Mesendoderm (in vitro differentiated cells): ENCODE results near the gene CSNK1A1L.

Experiments
- DNase-seq: peaks from one replicate; pipeline ENCODE4 v3.0.0; 2013
- H2AK5ac ChIP-seq: 2 replicates; pipeline ENCODE4 v1.6.1; 2013; ENCODE audit warnings: low read length, inconsistent platforms
- H2BK120ac ChIP-seq: 2 replicates; pipeline ENCODE4 v1.6.1; 2013; ENCODE audit warnings: low read depth, mild to moderate bottlenecking, low read length, moderate library complexity, mixed read lengths
- H2BK15ac ChIP-seq: replicated peaks from 2 replicates; pipeline ENCODE4 v1.6.1; 2013; ENCODE audit warnings: low read depth, mild to moderate bottlenecking, moderate library complexity
- H2BK5ac ChIP-seq: 2 replicates; pipeline ENCODE4 v1.6.1; 2013; ENCODE audit warnings: low read length, inconsistent platforms
- H3K18ac ChIP-seq: 2 replicates; pipeline ENCODE4 v1.6.1; 2013; ENCODE audit warnings: mild to moderate bottlenecking, low read length, mixed read lengths
- H3K23ac ChIP-seq: one replicate; pipeline ENCODE4 v1.6.1; 2013; ENCODE audit warnings: low read length
- H3K27ac ChIP-seq: 2 replicates; pipeline ENCODE4 v1.5.1; 2013; ENCODE audit warnings: low read depth, mild to moderate bottlenecking, inconsistent platforms, low read length, moderate library complexity
- H3K27me3 ChIP-seq: 2 replicates; pipeline ENCODE4 v1.6.1; 2013; ENCODE audit warnings: low read length, control low read depth, mild to moderate bottlenecking, inconsistent platforms; ENCODE audit not compliant: insufficient read depth, poor library complexity
- H3K36me3 ChIP-seq: 2 replicates; pipeline ENCODE4 v1.6.1; 2013; ENCODE audit warnings: low read length, inconsistent platforms; ENCODE audit not compliant: control insufficient read depth, insufficient read depth
- H3K4ac ChIP-seq: one replicate; pipeline ENCODE4 v1.6.1; 2013; ENCODE audit warnings: low read depth, mild to moderate bottlenecking, low read length, moderate library complexity
- H3K4me1 ChIP-seq: 2 replicates; pipeline ENCODE4 v1.6.1; 2013; ENCODE audit warnings: low read depth, low read length, inconsistent platforms; ENCODE audit not compliant: control insufficient read depth
- H3K4me2 ChIP-seq: 2 replicates; pipeline ENCODE4 v1.6.1; 2013; ENCODE audit warnings: low read length
- H3K4me3 ChIP-seq: 2 replicates; pipeline ENCODE4 v1.5.1; 2013; ENCODE audit warnings: mild to moderate bottlenecking, low read length
- H3K56ac ChIP-seq: one replicate; pipeline ENCODE4 v1.6.1; 2013; ENCODE audit warnings: low read length
- H3K79me1 ChIP-seq: 2 replicates; pipeline ENCODE4 v1.6.1; 2013; ENCODE audit warnings: low read length, inconsistent platforms
- H3K79me2 ChIP-seq: 2 replicates; pipeline ENCODE4 v1.6.1; 2013; ENCODE audit warnings: mild to moderate bottlenecking, low read length; ENCODE audit not compliant: control insufficient read depth, insufficient read depth
- H3K9ac ChIP-seq: 2 replicates; pipeline ENCODE4 v1.6.1; 2013; ENCODE audit warnings: low read length, inconsistent platforms
- H4K5ac ChIP-seq: one replicate; pipeline ENCODE4 v1.6.1; 2013; ENCODE audit warnings: low read length
- H4K8ac ChIP-seq: one replicate; pipeline ENCODE4 v1.6.1; 2013; ENCODE audit warnings: low read depth, mild to moderate bottlenecking, control low read depth, low read length, moderate library complexity
- WGBS: extraction: QIAGEN DNeasy Blood & Tissue Kit; methylation state at CpG from one replicate; pipeline ENCODE4 v1.1.7; 2013; ENCODE audit warnings: low lambda C conversion rate, missing lambda C conversion rate; ENCODE audit not compliant: insufficient coverage; ENCODE audit errors: extremely low coverage; 5-methylcytosine and 5-hydroxymethylcytosine counted together

The CSNK1A1L gene

DNA sequence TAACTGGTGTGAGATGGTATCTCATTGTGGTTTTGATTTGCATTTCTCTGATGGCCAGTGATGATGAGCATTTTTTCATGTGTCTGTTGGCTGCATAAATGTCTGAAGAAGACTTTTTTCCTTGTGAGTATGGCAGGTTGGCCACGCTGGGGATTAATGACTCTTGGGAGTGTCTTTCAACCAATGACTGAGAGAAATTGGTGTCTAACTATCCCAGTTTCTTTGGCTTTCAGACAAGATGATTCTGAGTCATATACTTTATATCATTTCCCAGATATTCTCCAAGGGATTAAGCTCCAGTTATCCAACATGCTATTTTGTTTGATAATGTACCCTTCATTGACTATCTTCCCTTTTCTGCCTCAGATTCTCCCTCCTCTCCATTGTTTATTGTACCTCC is 35.5 kb upstream of the CSNK1A1L start:
- no peak overlapping the region for H3K4ac ChIP-seq
- no peak overlapping the region for H2AK5ac ChIP-seq
- no peaks in the 10 kb centered on the region for H3K36me3 ChIP-seq
- DNase-seq = no peak
- no peak overlapping the region for H3K4me2 ChIP-seq
- H3K18ac ChIP-seq = no peak overlapping the region
- H4K5ac ChIP-seq = no peak overlapping the region
- WGBS = no CpG with 5 or more reads among the region's 1 CpG
- H2BK120ac ChIP-seq = no peak overlapping the region
- no peak overlapping the region for H3K27ac ChIP-seq
- H3K23ac ChIP-seq = no peak overlapping the region
- no peak overlapping the region for H3K9ac ChIP-seq
- no peaks in the 10 kb centered on the region for H3K27me3 ChIP-seq
- no peaks in the 10 kb centered on the region for H3K79me2 ChIP-seq
- no peak overlapping the region for H4K8ac ChIP-seq
- no peak overlapping the region for H3K4me3 ChIP-seq
- no peak overlapping the region for H3K56ac ChIP-seq
- H2BK15ac ChIP-seq = no peak overlapping the region
- H3K4me1 ChIP-seq = no peaks in the 10 kb centered on the region
- H3K79me1 ChIP-seq = no peaks in the 10 kb centered on the region
- no peak overlapping the region for H2BK5ac ChIP-seq

GRCh38 chr13:37139356-37139755 is 33.9 kb upstream of the CSNK1A1L start:
- no peak overlapping the region for H3K4ac ChIP-seq
- DNase-seq = no peak
- H2BK15ac ChIP-seq = no peak overlapping the region
- no peak overlapping the region for H3K4me3 ChIP-seq
- no peak overlapping the region for H2BK120ac ChIP-seq
- no peaks in the 10 kb centered on the region for H3K36me3 ChIP-seq
- no peak overlapping the region for H2AK5ac ChIP-seq
- H3K79me1 ChIP-seq = no peaks in the 10 kb centered on the region
- no peak overlapping the region for H3K4me2 ChIP-seq
- no peak overlapping the region for H3K9ac ChIP-seq
- no CpG with 5 or more reads among the region's 1 CpG for WGBS
- no peak overlapping the region for H3K27ac ChIP-seq
- H3K18ac ChIP-seq = no peak overlapping the region
- no peak overlapping the region for H2BK5ac ChIP-seq
- H3K79me2 ChIP-seq = no peaks in the 10 kb centered on the region
- no peak overlapping the region for H4K8ac ChIP-seq
- H3K27me3 ChIP-seq = no peaks in the 10 kb centered on the region
- no peak overlapping the region for H3K23ac ChIP-seq
- H4K5ac ChIP-seq = no peak overlapping the region
- H3K56ac ChIP-seq = no peak overlapping the region
- H3K4me1 ChIP-seq = no peaks in the 10 kb centered on the region

DNA sequence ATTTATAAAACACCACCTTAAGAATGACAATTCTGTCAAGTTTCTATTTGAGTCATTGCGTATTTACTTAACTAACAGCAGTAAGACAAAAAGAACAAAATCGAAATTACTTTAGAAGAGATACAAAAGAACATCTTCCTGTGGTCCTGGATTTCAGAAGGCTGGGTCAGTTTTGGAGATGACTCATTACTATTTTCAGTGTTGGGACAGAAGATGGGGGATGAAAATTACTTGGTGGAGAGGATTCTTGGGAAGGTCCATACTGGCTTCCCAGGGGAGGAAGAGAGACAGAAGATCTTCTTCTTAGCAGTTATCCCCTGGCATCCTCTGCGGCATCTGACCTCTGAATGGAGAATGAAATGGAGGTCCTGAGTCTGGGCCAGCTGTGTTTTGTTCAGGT is 33.5 kb upstream of the CSNK1A1L start:
- H2BK120ac ChIP-seq = no peak overlapping the region
- no peaks in the 10 kb centered on the region for H3K36me3 ChIP-seq
- no peak for DNase-seq
- H3K9ac ChIP-seq = no peak overlapping the region
- H3K18ac ChIP-seq = no peak overlapping the region
- no peak overlapping the region for H3K4me3 ChIP-seq
- no peaks in the 10 kb centered on the region for H3K79me1 ChIP-seq
- no peak overlapping the region for H3K27ac ChIP-seq
- no peaks in the 10 kb centered on the region for H3K27me3 ChIP-seq
- no peak overlapping the region for H3K56ac ChIP-seq
- no peak overlapping the region for H2BK5ac ChIP-seq
- no peak overlapping the region for H3K23ac ChIP-seq
- no peak overlapping the region for H3K4ac ChIP-seq
- no peak overlapping the region for H4K8ac ChIP-seq
- H3K4me1 ChIP-seq = no peaks in the 10 kb centered on the region
- no CpG with 5 or more reads among the region's 3 CpGs for WGBS
- H3K79me2 ChIP-seq = no peaks in the 10 kb centered on the region
- no peak overlapping the region for H3K4me2 ChIP-seq
- no peak overlapping the region for H2BK15ac ChIP-seq
- H4K5ac ChIP-seq = no peak overlapping the region
- H2AK5ac ChIP-seq = no peak overlapping the region

DNA sequence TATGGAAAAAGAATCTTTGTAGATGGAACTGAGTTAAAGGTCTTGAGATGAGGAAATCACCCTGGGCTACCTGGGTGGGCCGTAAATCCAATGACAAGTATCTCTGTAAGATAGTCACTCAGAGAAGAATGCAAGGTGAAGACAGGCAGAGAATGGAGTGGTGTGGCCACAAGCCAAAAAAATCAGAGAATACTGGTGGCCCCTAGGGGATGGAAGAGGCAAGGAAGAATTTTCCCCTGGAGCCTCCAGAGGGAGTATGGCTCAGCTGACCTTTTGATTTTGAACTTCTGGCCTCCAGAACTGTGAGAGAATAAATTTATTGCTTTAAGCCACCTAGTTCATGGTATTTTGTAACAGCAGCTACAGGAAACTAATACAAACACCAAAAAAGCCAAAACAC is 32.7 kb upstream of the CSNK1A1L start:
- Histone ChIP-seq H3K79me1 (no peaks in the 10 kb centered on the region), H3K23ac (no peak overlapping the region), H3K27ac (no peak overlapping the region), H4K8ac (no peak overlapping the region), H3K4me2 (no peak overlapping the region), H2AK5ac (no peak overlapping the region), H3K4me3 (no peak overlapping the region), H3K4ac (no peak overlapping the region), H3K9ac (no peak overlapping the region), H2BK5ac (no peak overlapping the region), H3K79me2 (no peaks in the 10 kb centered on the region), H3K27me3 (no peaks in the 10 kb centered on the region), H3K4me1 (no peaks in the 10 kb centered on the region), H2BK120ac (no peak overlapping the region), H3K56ac (no peak overlapping the region), H3K18ac (no peak overlapping the region), H2BK15ac (no peak overlapping the region), H4K5ac (no peak overlapping the region), H3K36me3 (no peaks in the 10 kb centered on the region)
- DNase-seq = peak; percentile 75
- no CpG with 5 or more reads among the region's 1 CpG for WGBS

DNA sequence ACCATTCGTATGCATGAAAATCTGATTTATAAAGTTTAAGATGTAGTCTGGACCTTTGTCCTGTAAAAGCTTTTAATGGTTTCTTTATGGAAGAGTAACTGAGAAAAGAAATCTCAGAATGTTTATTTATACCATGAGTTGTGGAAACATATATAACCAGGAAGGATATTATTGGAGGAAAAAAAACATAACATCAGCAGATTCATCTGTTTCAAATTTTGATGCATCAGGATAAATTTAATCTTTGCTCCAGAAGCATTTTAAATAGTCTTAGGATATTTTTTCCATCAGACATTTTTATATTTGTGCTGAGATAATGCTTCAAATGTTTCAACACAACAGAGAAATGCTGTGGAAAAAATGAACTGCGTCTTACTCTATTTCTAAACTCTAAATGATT is 31.2 kb upstream of the CSNK1A1L start:
- no peak overlapping the region for H4K8ac ChIP-seq
- no peak overlapping the region for H3K4ac ChIP-seq
- no peaks in the 10 kb centered on the region for H3K4me1 ChIP-seq
- no peak overlapping the region for H2AK5ac ChIP-seq
- H3K4me3 ChIP-seq = no peak overlapping the region
- no peak for DNase-seq
- H2BK120ac ChIP-seq = no peak overlapping the region
- H3K79me1 ChIP-seq = no peaks in the 10 kb centered on the region
- no peaks in the 10 kb centered on the region for H3K36me3 ChIP-seq
- no peak overlapping the region for H3K23ac ChIP-seq
- H3K56ac ChIP-seq = no peak overlapping the region
- H3K27ac ChIP-seq = no peak overlapping the region
- H2BK15ac ChIP-seq = no peak overlapping the region
- no peak overlapping the region for H3K4me2 ChIP-seq
- no peak overlapping the region for H4K5ac ChIP-seq
- no peak overlapping the region for H3K18ac ChIP-seq
- no peaks in the 10 kb centered on the region for H3K79me2 ChIP-seq
- WGBS = no CpG with 5 or more reads among the region's 2 CpGs
- no peak overlapping the region for H2BK5ac ChIP-seq
- no peak overlapping the region for H3K9ac ChIP-seq
- no peaks in the 10 kb centered on the region for H3K27me3 ChIP-seq

GRCh38 chr13:37136187-37136586 is 30.7 kb upstream of the CSNK1A1L start:
- Histone ChIP-seq H2BK15ac (no peak overlapping the region), H3K27me3 (no peaks in the 10 kb centered on the region), H3K27ac (no peak overlapping the region), H2BK5ac (no peak overlapping the region), H3K36me3 (no peaks in the 10 kb centered on the region), H3K56ac (no peak overlapping the region), H4K8ac (no peak overlapping the region), H3K4me2 (no peak overlapping the region), H3K18ac (no peak overlapping the region), H3K4ac (no peak overlapping the region), H4K5ac (no peak overlapping the region), H3K4me1 (no peaks in the 10 kb centered on the region), H3K79me1 (no peaks in the 10 kb centered on the region), H3K79me2 (no peaks in the 10 kb centered on the region), H3K9ac (no peak overlapping the region), H2AK5ac (no peak overlapping the region), H2BK120ac (no peak overlapping the region), H3K4me3 (no peak overlapping the region), H3K23ac (no peak overlapping the region)
- no CpG with 5 or more reads among the region's 2 CpGs for WGBS
- DNase-seq = no peak
